ENCODE data around the gene ADGRE3. TPM values are rescaled to one million over a fixed set of nuclear protein-coding genes. Genes with fewer than 3 reads are reported as not detected.
"Not testable (repeated sequence)": the region's sequence is repeated elsewhere in the genome, so short reads cannot be mapped to it uniquely, and the experiment has no call there.

ADGRE3 gene
- polyA plus RNA-seq, 4 donors, result 0.08 to 0.13 (median 0.11) TPM; not detected in 1

DNA sequence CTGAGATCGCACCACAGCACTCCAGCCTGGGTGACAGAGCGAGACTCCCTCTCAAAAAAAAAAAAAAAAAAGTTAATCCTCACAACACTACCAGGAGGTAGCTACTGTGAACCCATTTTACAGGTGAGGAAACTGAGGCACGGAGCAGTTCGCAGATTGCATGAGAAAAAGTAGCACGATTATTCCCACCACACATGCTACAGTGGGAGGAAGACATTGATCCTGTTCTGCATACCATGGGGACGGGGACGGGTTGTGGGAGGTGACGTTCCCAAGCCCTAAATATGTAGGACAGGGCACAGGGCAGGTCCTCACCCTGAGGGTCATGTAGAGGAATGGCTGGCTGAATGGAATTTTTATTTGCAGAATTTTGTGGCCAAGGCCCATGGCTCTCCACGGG is 68.0 kb downstream of the ADGRE3 start:
- DNase-seq (ENCODE audit: low read depth in 4 of 4, low spot score in 3 of 4), result no peak

- no peak for DNase-seq (ENCODE audit: low read depth in 4 of 4, low spot score in 3 of 4)
Measured at GRCh38 chr19:14603990-14604387, 70.7 kb downstream of the ADGRE3 start.

GRCh38 chr19:14599548-14600147 is 75.0 kb downstream of the ADGRE3 start:
- DNase-seq (ENCODE audit: low read depth in 4 of 4, low spot score in 3 of 4), result no peak

DNA sequence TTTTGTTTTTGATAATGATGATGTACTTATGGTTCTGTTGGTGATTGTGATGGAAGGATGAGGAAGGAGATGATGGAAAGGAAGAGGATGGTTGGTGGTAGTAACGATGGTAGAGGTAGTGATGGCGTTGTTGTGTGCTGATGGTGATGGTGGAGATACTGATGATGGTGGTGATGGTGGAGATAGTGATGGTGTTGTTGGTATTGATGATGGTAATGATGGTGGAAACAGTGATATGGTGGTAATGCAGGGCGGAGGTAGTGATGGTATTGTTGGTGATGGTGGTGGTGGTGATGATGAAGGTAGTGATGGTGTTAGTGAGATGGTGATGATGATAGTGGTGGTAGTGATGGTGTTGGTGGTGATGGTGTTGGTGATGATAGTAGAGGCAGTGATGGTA is 79.1 kb downstream of the ADGRE3 start:
- no peak for DNase-seq (ENCODE audit: low read depth in 4 of 4, low spot score in 3 of 4)

DNA sequence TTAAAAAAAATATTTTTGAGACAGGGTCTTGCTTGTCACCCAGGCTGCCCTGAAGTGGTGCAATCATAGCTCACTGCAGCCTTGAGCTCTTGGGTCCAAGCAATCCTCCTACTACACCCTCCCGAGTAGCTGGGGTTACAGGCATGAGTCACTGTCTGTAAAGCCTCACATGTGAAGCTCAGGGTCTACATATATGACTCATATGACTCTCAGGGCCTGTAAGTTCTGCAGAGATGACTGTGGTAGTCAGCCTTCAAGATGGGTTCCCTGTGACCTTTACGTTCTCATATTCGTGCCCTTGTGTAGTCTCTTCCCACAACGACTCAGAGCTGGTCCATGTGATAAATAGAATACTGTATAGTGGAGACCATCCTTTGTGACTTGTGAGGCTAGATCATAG is 85.2 kb downstream of the ADGRE3 start:
- DNase-seq (ENCODE audit: low read depth in 4 of 4, low spot score in 3 of 4), result not testable (repeated sequence)

DNA sequence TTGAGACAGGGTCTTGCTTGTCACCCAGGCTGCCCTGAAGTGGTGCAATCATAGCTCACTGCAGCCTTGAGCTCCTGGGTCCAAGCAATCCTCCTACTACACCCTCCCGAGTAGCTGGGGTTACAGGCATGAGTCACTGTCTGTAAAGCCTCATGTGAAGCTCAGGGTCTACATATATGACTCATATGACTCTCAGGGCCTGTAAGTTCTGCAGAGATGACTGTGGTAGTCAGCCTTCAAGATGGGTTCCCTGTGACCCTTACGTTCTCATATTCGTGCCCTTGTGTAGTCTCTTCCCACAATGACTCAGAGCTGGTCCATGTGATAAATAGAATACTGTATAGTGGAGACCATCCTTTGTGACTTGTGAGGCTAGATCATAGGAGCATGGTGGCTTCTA is 89.5 kb downstream of the ADGRE3 start:
- not testable (repeated sequence) for DNase-seq (ENCODE audit: low read depth in 4 of 4, low spot score in 3 of 4)

GRCh38 chr19:14584372-14584771 is 90.3 kb downstream of the ADGRE3 start:
- not testable (repeated sequence) for DNase-seq (ENCODE audit: low read depth in 4 of 4, low spot score in 3 of 4)

DNA sequence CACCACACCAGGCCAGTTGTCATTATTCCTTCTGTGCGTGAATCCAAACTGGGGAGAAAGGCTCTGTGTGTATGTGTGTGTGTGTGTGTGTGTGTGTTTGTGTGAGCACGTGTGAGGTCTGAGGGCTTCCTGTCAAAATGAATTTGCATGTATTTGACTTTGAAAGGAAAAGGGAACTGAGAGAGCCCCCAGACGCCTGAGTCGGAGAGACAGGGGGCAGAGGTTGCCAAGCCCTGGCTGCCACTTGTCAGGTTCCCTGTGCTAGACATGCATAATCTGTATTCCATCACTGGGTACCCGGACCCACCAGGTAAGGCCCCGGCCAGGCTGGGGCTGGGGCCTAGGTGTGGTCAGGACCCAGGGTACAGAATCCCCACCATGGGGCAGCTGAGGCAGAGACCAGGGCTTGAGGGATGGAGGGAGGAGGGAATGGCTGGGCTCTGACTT is 91.7 kb downstream of the ADGRE3 start, which contains the start of gene CLEC17A:
TSS of gene CLEC17A (plus strand) at position 191 of the 447 bp plus-strand sequence. CDS start at position 268, 77 bp downstream.
- no peak for DNase-seq (ENCODE audit: low read depth in 4 of 4, low spot score in 3 of 4)

GRCh38 chr19:14580623-14581237 is 93.9 kb downstream of the ADGRE3 start:
- DNase-seq (ENCODE audit: low read depth in 4 of 4, low spot score in 3 of 4), result no peak

GRCh38 chr19:14577885-14578427 is 96.7 kb downstream of the ADGRE3 start:
- DNase-seq (ENCODE audit: low read depth in 4 of 4, low spot score in 3 of 4), result no peak

GRCh38 chr19:14577264-14577663 is 97.4 kb downstream of the ADGRE3 start:
- no peak for DNase-seq (ENCODE audit: low read depth in 4 of 4, low spot score in 3 of 4)

- DNase-seq (ENCODE audit: low read depth in 4 of 4, low spot score in 3 of 4), result no peak
Measured at GRCh38 chr19:14576363-14576762, 98.3 kb downstream of the ADGRE3 start.

DNA sequence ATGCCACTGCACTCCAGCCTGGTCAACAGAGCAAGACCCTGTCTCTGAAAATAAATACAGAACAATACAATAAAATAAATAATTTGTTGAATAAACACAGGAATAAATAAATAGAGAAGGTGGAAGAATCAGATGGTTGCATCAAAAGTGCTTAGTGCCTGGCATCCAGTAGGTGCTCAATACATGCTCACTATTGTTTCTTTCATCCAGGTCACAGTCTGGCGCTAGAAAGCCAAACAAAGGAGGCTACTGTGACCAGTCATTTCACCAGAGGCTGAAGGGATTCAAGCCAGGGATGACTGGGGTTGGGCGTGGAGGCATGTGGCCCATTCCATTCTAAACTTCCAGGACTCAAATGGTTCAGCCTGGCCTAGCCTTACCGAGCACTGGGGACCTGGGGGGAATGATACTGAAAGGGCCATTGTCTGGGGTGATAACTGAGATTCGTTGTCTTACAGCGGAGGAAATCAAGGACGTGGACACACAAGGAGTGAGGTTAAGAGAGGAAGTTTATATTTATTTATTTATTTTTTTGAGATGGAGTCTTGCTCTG is 99.1 kb downstream of the ADGRE3 start:
- DNase-seq (ENCODE audit: low read depth in 4 of 4, low spot score in 3 of 4), result no peak

DNA sequence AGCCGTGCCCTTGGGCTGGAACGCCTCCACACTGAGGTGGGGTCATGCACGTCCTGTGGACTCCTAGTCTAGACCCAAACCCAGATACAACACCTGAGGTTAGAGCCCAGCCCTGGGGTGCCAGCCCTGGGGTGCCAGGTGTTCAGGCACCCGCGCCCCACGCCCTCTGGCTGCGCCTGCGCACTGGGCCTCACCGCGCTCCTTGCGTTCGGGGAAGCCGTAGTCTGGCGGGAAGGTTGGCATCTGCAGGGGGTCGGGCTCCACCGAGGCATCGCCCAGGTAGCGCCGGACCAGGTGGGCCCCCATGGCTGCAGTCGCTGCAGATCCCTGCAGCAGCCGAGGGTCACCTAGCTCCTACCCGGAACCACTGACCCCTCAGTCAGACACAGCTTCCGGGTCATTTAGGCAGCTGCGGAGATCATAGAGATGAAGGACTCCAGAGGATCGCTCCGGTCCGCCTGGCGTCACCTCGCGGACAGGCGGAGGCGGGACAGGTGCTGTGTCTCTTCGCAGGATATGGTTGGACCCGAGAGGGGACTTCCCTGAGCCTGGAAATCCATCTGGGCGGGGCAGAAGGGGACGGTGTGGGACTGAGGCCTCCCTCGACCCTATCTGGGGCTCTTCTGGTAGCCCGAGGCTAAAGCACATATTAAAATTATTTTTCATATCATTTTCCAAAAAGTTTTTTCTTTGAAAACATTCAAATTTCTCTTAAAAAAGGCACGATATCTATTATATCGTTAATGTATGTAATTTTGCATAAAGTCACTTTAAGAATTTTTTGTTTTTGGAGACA is 102.8 kb downstream of the ADGRE3 start, which contains the start of gene NDUFB7:
TSS of gene NDUFB7 (minus strand) at position 372 of the 796 bp plus-strand sequence. CDS start at position 306, 66 bp downstream.
- DNase-seq (ENCODE audit: low read depth in 4 of 4, low spot score in 3 of 4), result peak; percentile 76 to 85 (median 80)

GRCh38 chr19:14570864-14571527 is 103.6 kb downstream of the ADGRE3 start:
- DNase-seq (ENCODE audit: low read depth in 4 of 4, low spot score in 3 of 4), result no peak

Other genes starting within 250 kb of the ADGRE3 start
- gene PKN1, start 241.5 kb downstream of the ADGRE3 start, polyA plus RNA-seq (ENCODE audit: insufficient read length in 4 of 4), result 100 to 1,000 TPM in 1 of 4 donors, 10 to 100 TPM in 3; 81.0 to 109 (median 83.2) TPM
- 1 to 10 TPM; 3.9 to 5.8 (median 4.8) TPM for gene PTGER1, start 199.5 kb downstream of the ADGRE3 start, polyA plus RNA-seq (ENCODE audit: insufficient read length in 4 of 4)
- 10 to 100 TPM; 67.1 to 95.9 (median 70.2) TPM for gene GIPC1, start 178.7 kb downstream of the ADGRE3 start, polyA plus RNA-seq (ENCODE audit: insufficient read length in 4 of 4)
- 100 to 1,000 TPM; 103 to 111 (median 108) TPM for gene DNAJB1, start 156.4 kb downstream of the ADGRE3 start, polyA plus RNA-seq (ENCODE audit: insufficient read length in 4 of 4)
- 100 to 1,000 TPM; 137 to 174 (median 150) TPM for gene TECR, start 145.2 kb downstream of the ADGRE3 start, polyA plus RNA-seq (ENCODE audit: insufficient read length in 4 of 4)
- gene NDUFB7, start 102.8 kb downstream of the ADGRE3 start, polyA plus RNA-seq (ENCODE audit: insufficient read length in 4 of 4), result 100 to 1,000 TPM in 1 of 4 donors, 10 to 100 TPM in 3; 87.3 to 124 (median 93.3) TPM
- gene CLEC17A, start 91.8 kb downstream of the ADGRE3 start, polyA plus RNA-seq (ENCODE audit: insufficient read length in 4 of 4), result under 1 TPM in 3 of 4 donors, not detected in 1; 0.08 to 0.24 (median 0.22) TPM
- gene ZNF333, start 15.2 kb upstream of the ADGRE3 start, polyA plus RNA-seq (ENCODE audit: insufficient read length in 4 of 4), result 10 to 100 TPM; 14.8 to 19.3 (median 17.0) TPM
- gene ADGRE2, start 103.7 kb upstream of the ADGRE3 start, polyA plus RNA-seq (ENCODE audit: insufficient read length in 4 of 4), result under 1 TPM; 0.18 to 0.64 (median 0.38) TPM
- gene OR7A5, start 160.3 kb upstream of the ADGRE3 start, polyA plus RNA-seq (ENCODE audit: insufficient read length in 4 of 4), result under 1 TPM in 2 of 4 donors, not detected in 2; 0.04 TPM
- under 1 TPM; 0.06 to 0.31 (median 0.19) TPM for gene OR7C1, start 160.3 kb upstream of the ADGRE3 start, polyA plus RNA-seq (ENCODE audit: insufficient read length in 4 of 4)
- gene OR7A10, start 174.1 kb upstream of the ADGRE3 start, polyA plus RNA-seq (ENCODE audit: insufficient read length in 4 of 4), result not detected
- under 1 TPM in 1 of 4 donors, not detected in 3; 0.08 TPM for gene OR7A17, start 211.3 kb upstream of the ADGRE3 start, polyA plus RNA-seq (ENCODE audit: insufficient read length in 4 of 4)